K562 (cell line): ENCODE results near the gene RAD51D. TPM values are rescaled to one million over a fixed set of nuclear protein-coding genes. Genes with fewer than 3 reads are reported as not detected.

Experiments used
- ATF7 ChIP-seq: fragments of 450-650 bp; IDR thresholded peaks from 2 replicates; pipeline ENCODE4 v1.7.1; 2014; ENCODE audit warnings: mild to moderate bottlenecking, moderate library complexity
- BRCA1 ChIP-seq, 2 experiments: fragments of 450-650 bp in 1 of 2; sonication (generic) in 1 of 2; formaldehyde crosslinking in 1 of 2; IDR thresholded peaks; 2 replicates each; pipeline versions ENCODE4 v1.5.0 to v1.6.1; 2017 to 2020; ENCODE audit warnings: mild to moderate bottlenecking in 1 of 2, missing genetic modification reagents in 1 of 2
- FOXA3 ChIP-seq, 2 experiments: fragments of 450-650 bp in 1 of 2; sonication (generic) in 1 of 2; formaldehyde crosslinking; IDR thresholded peaks in 1 of 2; conservative IDR thresholded peaks in 1 of 2; 2 replicates each; pipeline versions ENCODE4 v1.4.0 to v1.8.0; 2020 to 2022; ENCODE audit warnings: mild to moderate bottlenecking in 2 of 2, missing genetic modification reagents in 1 of 2
- HDAC8 ChIP-seq: fragments of 450-650 bp; IDR thresholded peaks from 2 replicates; pipeline ENCODE4 v1.6.1; 2016; ENCODE audit warnings: mild to moderate bottlenecking, missing genetic modification characterization, moderate library complexity, missing compliant biosample characterization
- MCM3 ChIP-seq: fragments of 450-650 bp; IDR thresholded peaks from 2 replicates; pipeline ENCODE4 v1.6.1; 2016
- NR2C2 ChIP-seq, 2 experiments: fragments of 200-800 bp in 1 of 2; sonication (Bioruptor generic) in 1 of 2; sonication (generic) in 1 of 2; formaldehyde crosslinking in 1 of 2; IDR thresholded peaks; 2 replicates each; pipeline versions ENCODE4 v1.6.1 to v1.8.0; 2016 to 2022; ENCODE audit warnings: mild to moderate bottlenecking in 1 of 2, missing compliant biosample characterization in 1 of 2, missing genetic modification characterization in 1 of 2, missing genetic modification reagents in 1 of 2
- NR2F6 ChIP-seq: fragments of 450-650 bp; formaldehyde crosslinking; IDR thresholded peaks from 2 replicates; pipeline ENCODE4 v1.4.0; 2020; ENCODE audit warnings: mild to moderate bottlenecking
- PTRF ChIP-seq: fragments of 450-650 bp; IDR thresholded peaks from 2 replicates; pipeline ENCODE4 v1.6.1; 2016; ENCODE audit warnings: mild to moderate bottlenecking, missing genetic modification characterization, missing compliant biosample characterization
- ZNF134 ChIP-seq: fragments of 250-450 bp; sonication (Bioruptor Pico); conservative IDR thresholded peaks from 2 replicates; pipeline ENCODE4 v1.4.0; 2020
- ZNF583 ChIP-seq: fragments of 250-450 bp; sonication (Bioruptor Pico); IDR thresholded peaks from 2 replicates; pipeline ENCODE4 v1.4.0; 2020
- polyA plus RNA-seq, 8 experiments: library from polyadenylated mRNA; depleted of rRNA in 4 of 8; stranded (reverse) in 5 of 8; unstranded in 3 of 8; fragments of >200 nt; fragmentation: Nextera tagmentation in 2 of 8; fragmentation: Illumina TruSeq in 1 of 8; extraction: Ambion mirVana in 2 of 8; extraction: Trizol in 1 of 8; gene quantifications; 2 replicates each; pipeline versions ENCODE4 v1.2.1 to v1.2.3, GENCODE V29; 2011 to 2014; ENCODE audit warnings: inconsistent platforms in 1 of 8, missing spikeins in 1 of 8
- total RNA-seq, 7 experiments: library from RNA; depleted of rRNA in 6 of 7; stranded (reverse); fragments of >200 nt in 6 of 7; fragmentation: Illumina TruSeq in 2 of 7; extraction: Trizol in 2 of 7; gene quantifications; 2 replicates each; pipeline versions ENCODE4 v1.2.1 to v1.2.3, GENCODE V29; 2011 to 2021; ENCODE audit warnings: low replicate concordance in 1 of 7
- TF ChIP-seq, protein P1 (sequence below): fragments of 250-450 bp; sonication (Bioruptor Pico); IDR thresholded peaks from 2 replicates; pipeline ENCODE4 v1.5.0; 2020; ENCODE audit warnings: mild to moderate bottlenecking, borderline replicate concordance
- TF ChIP-seq, protein P2 (sequence below): fragments of 450-650 bp; formaldehyde crosslinking; IDR thresholded peaks from 2 replicates; pipeline ENCODE4 v1.4.0; 2020; ENCODE audit warnings: mild to moderate bottlenecking, moderate library complexity
- TF ChIP-seq, protein P3 (sequence below): sonication (generic); formaldehyde crosslinking; IDR thresholded peaks from 2 replicates; pipeline ENCODE4 v1.9.0; 2022; ENCODE audit warnings: mild to moderate bottlenecking, missing genetic modification reagents
- TF ChIP-seq, protein P4 (sequence below): fragments of 250-450 bp; sonication (Bioruptor Pico); IDR thresholded peaks from 2 replicates; pipeline ENCODE4 v1.4.0; 2020
- TF ChIP-seq, protein P5 (sequence below): fragments of 200-800 bp; sonication (Bioruptor generic); IDR thresholded peaks from 2 replicates; pipeline ENCODE4 v1.6.1; 2017; ENCODE audit warnings: missing genetic modification characterization, missing compliant biosample characterization

RAD51D gene
- total and polyA plus RNA-seq, 9 of the 15 experiments (the other 6 are each of a cell fraction or from before 2014, with no cell fraction given): 2.2 to 16.9 (median 8.7) TPM

DNA sequence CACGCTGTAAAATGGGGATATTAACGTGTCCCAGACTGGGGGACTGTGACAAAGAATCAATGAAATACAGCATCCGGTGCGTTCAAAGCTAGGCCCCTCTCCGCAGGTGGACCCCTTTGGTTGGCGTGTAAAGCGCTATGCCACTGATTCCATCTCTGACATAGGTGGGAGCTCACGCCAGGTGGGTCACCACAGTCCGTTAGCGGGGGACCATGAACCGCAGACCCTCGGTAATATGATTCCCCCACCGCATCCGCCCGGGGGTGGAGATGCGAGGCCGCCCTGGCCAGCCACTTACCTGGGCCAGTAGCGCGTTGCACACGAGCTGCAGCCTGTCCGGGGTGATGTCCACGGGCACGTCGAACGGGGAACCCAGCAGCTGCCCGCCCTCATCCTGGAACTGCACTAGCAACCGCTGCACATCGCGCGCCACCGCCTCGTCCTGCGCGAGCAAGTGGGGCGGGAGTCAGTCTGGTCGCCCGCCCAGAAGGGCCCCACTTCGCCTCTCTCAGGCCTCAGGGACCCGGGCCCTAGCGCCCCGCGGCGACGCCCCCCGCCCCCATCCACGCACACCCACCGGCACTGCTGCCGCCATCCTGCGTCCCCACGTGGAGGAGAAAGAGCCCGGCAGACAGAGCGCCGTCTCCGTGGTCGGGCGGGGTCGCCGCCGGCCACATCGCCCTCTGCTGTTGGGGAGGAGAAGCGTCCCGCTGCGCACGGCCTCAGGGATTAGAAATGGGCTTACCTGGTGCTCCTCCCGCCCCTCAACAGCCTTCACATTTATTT, 22.2 kb upstream of the RAD51D start, which contains the start of gene NLE1 (continued):
- TF ChIP-seq PTRF (no peak), ATF7 (peak; percentile 51; the same call in 1 of the 2 replicates), HDAC8 (tag) (no peak), NR2F6 (CRISPR knock-in tag) (no peak), FOXA3 (CRISPR knock-in tag; conservative IDR thresholded peaks at IDR 0.05 in 1 of 2, IDR thresholded peaks at IDR 0.05 in 1 of 2) (no peak), MCM3 (no peak), ZNF134 (CRISPR knock-in tag) (no peak), BRCA1 (IDR thresholded peaks at IDR 0.05) (no peak), BRCA1 (CRISPR knock-in tag; IDR thresholded peaks at IDR 0.05) (no peak), ZNF583 (CRISPR knock-in tag) (no peak), NR2C2 (CRISPR knock-in tag; IDR thresholded peaks at IDR 0.05) (no peak), NR2C2 (tag; IDR thresholded peaks at IDR 0.05) (no peak)
- TF ChIP-seq, protein P1, sequence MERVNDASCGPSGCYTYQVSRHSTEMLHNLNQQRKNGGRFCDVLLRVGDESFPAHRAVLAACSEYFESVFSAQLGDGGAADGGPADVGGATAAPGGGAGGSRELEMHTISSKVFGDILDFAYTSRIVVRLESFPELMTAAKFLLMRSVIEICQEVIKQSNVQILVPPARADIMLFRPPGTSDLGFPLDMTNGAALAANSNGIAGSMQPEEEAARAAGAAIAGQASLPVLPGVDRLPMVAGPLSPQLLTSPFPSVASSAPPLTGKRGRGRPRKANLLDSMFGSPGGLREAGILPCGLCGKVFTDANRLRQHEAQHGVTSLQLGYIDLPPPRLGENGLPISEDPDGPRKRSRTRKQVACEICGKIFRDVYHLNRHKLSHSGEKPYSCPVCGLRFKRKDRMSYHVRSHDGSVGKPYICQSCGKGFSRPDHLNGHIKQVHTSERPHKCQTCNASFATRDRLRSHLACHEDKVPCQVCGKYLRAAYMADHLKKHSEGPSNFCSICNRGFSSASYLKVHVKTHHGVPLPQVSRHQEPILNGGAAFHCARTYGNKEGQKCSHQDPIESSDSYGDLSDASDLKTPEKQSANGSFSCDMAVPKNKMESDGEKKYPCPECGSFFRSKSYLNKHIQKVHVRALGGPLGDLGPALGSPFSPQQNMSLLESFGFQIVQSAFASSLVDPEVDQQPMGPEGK (CRISPR knock-in tag): no peak; the same call in 1 of the 2 replicates
- TF ChIP-seq, protein P2, sequence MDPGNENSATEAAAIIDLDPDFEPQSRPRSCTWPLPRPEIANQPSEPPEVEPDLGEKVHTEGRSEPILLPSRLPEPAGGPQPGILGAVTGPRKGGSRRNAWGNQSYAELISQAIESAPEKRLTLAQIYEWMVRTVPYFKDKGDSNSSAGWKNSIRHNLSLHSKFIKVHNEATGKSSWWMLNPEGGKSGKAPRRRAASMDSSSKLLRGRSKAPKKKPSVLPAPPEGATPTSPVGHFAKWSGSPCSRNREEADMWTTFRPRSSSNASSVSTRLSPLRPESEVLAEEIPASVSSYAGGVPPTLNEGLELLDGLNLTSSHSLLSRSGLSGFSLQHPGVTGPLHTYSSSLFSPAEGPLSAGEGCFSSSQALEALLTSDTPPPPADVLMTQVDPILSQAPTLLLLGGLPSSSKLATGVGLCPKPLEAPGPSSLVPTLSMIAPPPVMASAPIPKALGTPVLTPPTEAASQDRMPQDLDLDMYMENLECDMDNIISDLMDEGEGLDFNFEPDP (CRISPR knock-in tag): no peak
- TF ChIP-seq, protein P3, sequence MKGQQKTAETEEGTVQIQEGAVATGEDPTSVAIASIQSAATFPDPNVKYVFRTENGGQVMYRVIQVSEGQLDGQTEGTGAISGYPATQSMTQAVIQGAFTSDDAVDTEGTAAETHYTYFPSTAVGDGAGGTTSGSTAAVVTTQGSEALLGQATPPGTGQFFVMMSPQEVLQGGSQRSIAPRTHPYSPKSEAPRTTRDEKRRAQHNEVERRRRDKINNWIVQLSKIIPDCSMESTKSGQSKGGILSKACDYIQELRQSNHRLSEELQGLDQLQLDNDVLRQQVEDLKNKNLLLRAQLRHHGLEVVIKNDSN (CRISPR knock-in tag): peak; percentile 76
- TF ChIP-seq, protein P4, sequence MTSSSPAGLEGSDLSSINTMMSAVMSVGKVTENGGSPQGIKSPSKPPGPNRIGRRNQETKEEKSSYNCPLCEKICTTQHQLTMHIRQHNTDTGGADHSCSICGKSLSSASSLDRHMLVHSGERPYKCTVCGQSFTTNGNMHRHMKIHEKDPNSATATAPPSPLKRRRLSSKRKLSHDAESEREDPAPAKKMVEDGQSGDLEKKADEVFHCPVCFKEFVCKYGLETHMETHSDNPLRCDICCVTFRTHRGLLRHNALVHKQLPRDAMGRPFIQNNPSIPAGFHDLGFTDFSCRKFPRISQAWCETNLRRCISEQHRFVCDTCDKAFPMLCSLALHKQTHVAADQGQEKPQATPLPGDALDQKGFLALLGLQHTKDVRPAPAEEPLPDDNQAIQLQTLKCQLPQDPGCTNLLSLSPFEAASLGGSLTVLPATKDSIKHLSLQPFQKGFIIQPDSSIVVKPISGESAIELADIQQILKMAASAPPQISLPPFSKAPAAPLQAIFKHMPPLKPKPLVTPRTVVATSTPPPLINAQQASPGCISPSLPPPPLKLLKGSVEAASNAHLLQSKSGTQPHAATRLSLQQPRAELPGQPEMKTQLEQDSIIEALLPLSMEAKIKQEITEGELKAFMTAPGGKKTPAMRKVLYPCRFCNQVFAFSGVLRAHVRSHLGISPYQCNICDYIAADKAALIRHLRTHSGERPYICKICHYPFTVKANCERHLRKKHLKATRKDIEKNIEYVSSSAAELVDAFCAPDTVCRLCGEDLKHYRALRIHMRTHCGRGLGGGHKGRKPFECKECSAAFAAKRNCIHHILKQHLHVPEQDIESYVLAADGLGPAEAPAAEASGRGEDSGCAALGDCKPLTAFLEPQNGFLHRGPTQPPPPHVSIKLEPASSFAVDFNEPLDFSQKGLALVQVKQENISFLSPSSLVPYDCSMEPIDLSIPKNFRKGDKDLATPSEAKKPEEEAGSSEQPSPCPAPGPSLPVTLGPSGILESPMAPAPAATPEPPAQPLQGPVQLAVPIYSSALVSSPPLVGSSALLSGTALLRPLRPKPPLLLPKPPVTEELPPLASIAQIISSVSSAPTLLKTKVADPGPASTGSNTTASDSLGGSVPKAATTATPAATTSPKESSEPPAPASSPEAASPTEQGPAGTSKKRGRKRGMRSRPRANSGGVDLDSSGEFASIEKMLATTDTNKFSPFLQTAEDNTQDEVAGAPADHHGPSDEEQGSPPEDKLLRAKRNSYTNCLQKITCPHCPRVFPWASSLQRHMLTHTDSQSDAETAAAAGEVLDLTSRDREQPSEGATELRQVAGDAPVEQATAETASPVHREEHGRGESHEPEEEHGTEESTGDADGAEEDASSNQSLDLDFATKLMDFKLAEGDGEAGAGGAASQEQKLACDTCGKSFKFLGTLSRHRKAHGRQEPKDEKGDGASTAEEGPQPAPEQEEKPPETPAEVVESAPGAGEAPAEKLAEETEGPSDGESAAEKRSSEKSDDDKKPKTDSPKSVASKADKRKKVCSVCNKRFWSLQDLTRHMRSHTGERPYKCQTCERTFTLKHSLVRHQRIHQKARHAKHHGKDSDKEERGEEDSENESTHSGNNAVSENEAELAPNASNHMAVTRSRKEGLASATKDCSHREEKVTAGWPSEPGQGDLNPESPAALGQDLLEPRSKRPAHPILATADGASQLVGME (CRISPR knock-in tag): no peak
- TF ChIP-seq, protein P5, sequence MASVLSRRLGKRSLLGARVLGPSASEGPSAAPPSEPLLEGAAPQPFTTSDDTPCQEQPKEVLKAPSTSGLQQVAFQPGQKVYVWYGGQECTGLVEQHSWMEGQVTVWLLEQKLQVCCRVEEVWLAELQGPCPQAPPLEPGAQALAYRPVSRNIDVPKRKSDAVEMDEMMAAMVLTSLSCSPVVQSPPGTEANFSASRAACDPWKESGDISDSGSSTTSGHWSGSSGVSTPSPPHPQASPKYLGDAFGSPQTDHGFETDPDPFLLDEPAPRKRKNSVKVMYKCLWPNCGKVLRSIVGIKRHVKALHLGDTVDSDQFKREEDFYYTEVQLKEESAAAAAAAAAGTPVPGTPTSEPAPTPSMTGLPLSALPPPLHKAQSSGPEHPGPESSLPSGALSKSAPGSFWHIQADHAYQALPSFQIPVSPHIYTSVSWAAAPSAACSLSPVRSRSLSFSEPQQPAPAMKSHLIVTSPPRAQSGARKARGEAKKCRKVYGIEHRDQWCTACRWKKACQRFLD (CRISPR knock-in tag): no peak
